IMR-90 (cell line): ENCODE results near the gene ENDOD1. TPM values are rescaled to one million over a fixed set of nuclear protein-coding genes. Genes with fewer than 3 reads are reported as not detected.

Experiments
- ATAC-seq: fragments of 200-7000 bp; cut with Tn5 transposase; 2 replicates; pipeline ENCODE4 v1.9.1; 2020; ENCODE audit warnings: low read depth, mild to moderate bottlenecking, moderate library complexity
- BruUV-seq: library from RNA; stranded (reverse); fragments of 400-500 nt; replicated peaks from 2 replicates; lab custom pipeline; 2021; lab: Mats Ljungman, UMichigan
- CTCF ChIA-PET: fragments of 300-600 bp; formaldehyde crosslinking; extraction: SDS; loops from one replicate; lab custom pipeline; 2021; ENCODE audit warnings: antibody characterized with exemption; lab: Yijun Ruan, JAX
- POLR2A ChIA-PET: fragments of 300-600 bp; sonication (Branson Sonifier 250); formaldehyde crosslinking; loops from one replicate; lab custom pipeline; 2022; ENCODE audit warnings: antibody characterized with exemption; ENCODE audit not compliant: unreplicated experiment; lab: Charles Lee
- DNase-seq: peaks from one replicate; pipeline ENCODE4 v3.0.0; 2013
- H2AFZ ChIP-seq: replicated peaks from 2 replicates; pipeline ENCODE3; 2013; ENCODE audit warnings: low read length, mild to moderate bottlenecking; ENCODE audit not compliant: poor library complexity
- H2AK5ac ChIP-seq: 2 replicates; pipeline ENCODE4 v1.6.1; 2013; ENCODE audit warnings: low read depth, low read length, inconsistent platforms
- H2AK9ac ChIP-seq: replicated peaks from 2 replicates; pipeline ENCODE3; 2013; ENCODE audit warnings: mild to moderate bottlenecking, low read depth, low read length, moderate library complexity; ENCODE audit not compliant: poor library complexity
- H2BK120ac ChIP-seq: 2 replicates; pipeline ENCODE4 v1.6.1; 2013; ENCODE audit warnings: low read depth, low read length, inconsistent platforms
- H2BK15ac ChIP-seq: 3 replicates; pipeline ENCODE4 v1.6.1; 2013; ENCODE audit warnings: low read depth, low read length, inconsistent platforms
- H2BK20ac ChIP-seq: 2 replicates; pipeline ENCODE4 v1.6.1; 2013; ENCODE audit warnings: low read depth, mild to moderate bottlenecking, inconsistent platforms, low read length, moderate library complexity
- H2BK5ac ChIP-seq: 2 replicates; pipeline ENCODE4 v1.6.1; 2013; ENCODE audit warnings: mild to moderate bottlenecking, low read depth, low read length, inconsistent platforms; ENCODE audit not compliant: poor library complexity, severe bottlenecking
- H3K14ac ChIP-seq: replicated peaks from 2 replicates; pipeline ENCODE4 v1.6.1; 2013; ENCODE audit warnings: low read depth, low read length, inconsistent platforms
- H3K18ac ChIP-seq: 2 replicates; pipeline ENCODE4 v1.6.1; 2013; ENCODE audit warnings: low read depth, low read length, control low read depth
- H3K23ac ChIP-seq: 2 replicates; pipeline ENCODE4 v1.6.1; 2013; ENCODE audit warnings: low read depth, low read length, inconsistent platforms
- H3K27ac ChIP-seq: 2 replicates; pipeline ENCODE4 v1.5.1; 2013; ENCODE audit warnings: mild to moderate bottlenecking, control low read depth, low read length; ENCODE audit not compliant: insufficient read depth
- H3K27me3 ChIP-seq: 2 replicates; pipeline ENCODE4 v1.6.1; 2013; ENCODE audit warnings: low read length; ENCODE audit not compliant: control insufficient read depth, insufficient read depth
- H3K36me3 ChIP-seq: 2 replicates; pipeline ENCODE4 v1.6.1; 2013; ENCODE audit warnings: low read length, mixed read lengths; ENCODE audit not compliant: control insufficient read depth, insufficient read depth
- H3K4ac ChIP-seq: 2 replicates; pipeline ENCODE4 v1.6.1; 2013; ENCODE audit warnings: low read depth, low read length, inconsistent platforms
- H3K4me1 ChIP-seq: 2 replicates; pipeline ENCODE4 v1.6.1; 2013; ENCODE audit warnings: low read length, mixed read lengths; ENCODE audit not compliant: control insufficient read depth, insufficient read depth
- H3K4me2 ChIP-seq: 2 replicates; pipeline ENCODE4 v1.6.1; 2013; ENCODE audit warnings: low read depth, mild to moderate bottlenecking, control low read depth, low read length, moderate library complexity
- H3K4me3 ChIP-seq: 2 replicates; pipeline ENCODE4 v1.5.1; 2013; ENCODE audit warnings: low read depth, mild to moderate bottlenecking, control low read depth, low read length, moderate library complexity; ENCODE audit not compliant: insufficient read depth
- H3K56ac ChIP-seq: 2 replicates; pipeline ENCODE4 v1.6.1; 2013; ENCODE audit warnings: low read length, inconsistent platforms; ENCODE audit not compliant: insufficient read depth; ENCODE audit errors: extremely low read depth
- H3K79me1 ChIP-seq, 2 experiments: 2 replicates each; pipeline ENCODE4 v1.6.1; 2013; ENCODE audit warnings: low read length in 2 of 2, inconsistent platforms in 1 of 2, low read depth in 1 of 2
- H3K9ac ChIP-seq: 2 replicates; pipeline ENCODE4 v1.6.1; 2013; ENCODE audit warnings: low read depth, low read length, control low read depth
- H3K9me1 ChIP-seq: 2 replicates; pipeline ENCODE4 v1.6.1; 2013; ENCODE audit warnings: low read length, inconsistent platforms; ENCODE audit not compliant: insufficient read depth
- H3K9me3 ChIP-seq: 2 replicates; pipeline ENCODE4 v1.6.1; 2013; ENCODE audit warnings: low read length; ENCODE audit not compliant: control insufficient read depth, insufficient read depth
- H4K20me1 ChIP-seq: 2 replicates; pipeline ENCODE4 v1.6.1; 2013; ENCODE audit warnings: low read length, inconsistent platforms; ENCODE audit not compliant: insufficient read depth
- H4K5ac ChIP-seq: 2 replicates; pipeline ENCODE4 v1.6.1; 2013; ENCODE audit warnings: mild to moderate bottlenecking, low read depth, low read length, control low read depth
- H4K8ac ChIP-seq, 2 experiments: 2 replicates each; pipeline ENCODE4 v1.6.1; 2013; ENCODE audit warnings: low read depth in 2 of 2, low read length in 2 of 2, control low read depth in 1 of 2, inconsistent platforms in 1 of 2
- H4K91ac ChIP-seq: 2 replicates; pipeline ENCODE4 v1.6.1; 2013; ENCODE audit warnings: low read depth, low read length, inconsistent platforms; ENCODE audit not compliant: insufficient read depth
- BHLHE40 ChIP-seq: fragments of 150-350 bp; IDR thresholded peaks from 2 replicates; pipeline ENCODE4 v1.6.1; 2016; ENCODE audit warnings: mild to moderate bottlenecking, low read depth, low read length
- CEBPB ChIP-seq: IDR thresholded peaks from 2 replicates; pipeline ENCODE4 v1.6.1; 2012; ENCODE audit warnings: low read depth, low read length, improper control_type of control experiment
- CHD1 ChIP-seq: IDR thresholded peaks from 2 replicates; pipeline ENCODE4 v1.6.1; 2012; ENCODE audit warnings: low read depth, low read length, improper control_type of control experiment
- CTCF ChIP-seq: conservative IDR thresholded peaks from 2 replicates; pipeline ENCODE4 v1.5.1; 2012; ENCODE audit warnings: mild to moderate bottlenecking, low read depth, low read length, improper control_type of control experiment
- FOS ChIP-seq: fragments of 150-350 bp; IDR thresholded peaks from 2 replicates; pipeline ENCODE4 v1.6.1; 2016; ENCODE audit warnings: low read depth, low read length
- MAFK ChIP-seq: IDR thresholded peaks from 2 replicates; pipeline ENCODE4 v1.6.1; 2012; ENCODE audit warnings: low read depth, low read length, improper control_type of control experiment
- MAZ ChIP-seq: IDR thresholded peaks from 2 replicates; pipeline ENCODE4 v1.6.1; 2012; ENCODE audit warnings: low read depth, mild to moderate bottlenecking, low read length, improper control_type of control experiment, moderate library complexity, borderline replicate concordance
- MXI1 ChIP-seq: IDR thresholded peaks from 2 replicates; pipeline ENCODE4 v1.6.1; 2012; ENCODE audit warnings: low read depth, mild to moderate bottlenecking, low read length, moderate library complexity, borderline replicate concordance
- NFE2L2 ChIP-seq: fragments of 150-350 bp; IDR thresholded peaks from 2 replicates; pipeline ENCODE4 v1.6.1; 2016; ENCODE audit warnings: low read depth, mild to moderate bottlenecking, low read length
- POLR2A ChIP-seq: IDR thresholded peaks from 2 replicates; pipeline ENCODE4 v1.6.1; 2012; ENCODE audit warnings: mild to moderate bottlenecking, low read depth, low read length
- RAD21 ChIP-seq: IDR thresholded peaks from 2 replicates; pipeline ENCODE4 v1.6.1; 2012; ENCODE audit warnings: low read length, improper control_type of control experiment
- RCOR1 ChIP-seq: IDR thresholded peaks from 2 replicates; pipeline ENCODE4 v1.6.1; 2012; ENCODE audit warnings: mild to moderate bottlenecking, low read length, improper control_type of control experiment; ENCODE audit not compliant: insufficient replicate concordance
- RFX5 ChIP-seq: IDR thresholded peaks from 2 replicates; pipeline ENCODE4 v1.8.0; 2012; ENCODE audit warnings: low read depth, mild to moderate bottlenecking, low read length, moderate library complexity
- SMC3 ChIP-seq: fragments of 150-350 bp; IDR thresholded peaks from 2 replicates; pipeline ENCODE4 v1.6.1; 2016; ENCODE audit warnings: low read depth, mild to moderate bottlenecking, antibody characterized with exemption, low read length, moderate library complexity
- WGBS, 2 experiments: methylation state at CpG; one replicate each; pipeline versions ENCODE4 v1.1.5 to v1.1.7; 2013; ENCODE audit warnings: missing lambda C conversion rate in 2 of 2; ENCODE audit not compliant: insufficient read length in 1 of 2; ENCODE audit errors: extremely low coverage in 2 of 2; 5-methylcytosine and 5-hydroxymethylcytosine counted together
- dilution Hi-C: fragments of 300-500 bp; cut with HindIII; formaldehyde crosslinking; loops from one replicate; pipeline ENCODE4 v1.14.3; 2018; ENCODE audit warnings: low sequenced_read_pairs; ENCODE audit not compliant: unreplicated experiment
- in situ Hi-C: fragments of 300-500 bp; cut with MboI; formaldehyde crosslinking; loops from 3 replicates; pipeline ENCODE4 v1.14.3; 2019; ENCODE audit warnings: low sequenced_read_pairs, inconsistent platforms, mixed read lengths
- intact Hi-C: fragments of 100-400 bp; cut with micrococcal nuclease; formaldehyde crosslinking; loops from 2 replicates; pipeline ENCODE4 v1.10.0; 2022
- polyA plus RNA-seq, 3 experiments: library from polyadenylated mRNA; depleted of rRNA; stranded (reverse); fragments of >200 nt; gene quantifications; 2 replicates each; pipeline ENCODE4 v1.2.3, GENCODE V29; 2012; ENCODE audit warnings: low replicate concordance in 1 of 3
- total RNA-seq: library from RNA; depleted of rRNA; stranded (reverse); fragments of >200 nt; gene quantifications from 2 replicates; pipeline ENCODE4 v1.2.3, GENCODE V29; 2012
- TF ChIP-seq, protein P1 (sequence below): fragments of 150-350 bp; IDR thresholded peaks from 2 replicates; pipeline ENCODE4 v1.6.1; 2017; ENCODE audit warnings: mild to moderate bottlenecking, antibody characterized with exemption, low read length, low read depth

Gene ENDOD1
- total and polyA plus RNA-seq, 2 of the 4 experiments (the other 2 are of a cell fraction) = 7.0 to 17.6 TPM

DNA sequence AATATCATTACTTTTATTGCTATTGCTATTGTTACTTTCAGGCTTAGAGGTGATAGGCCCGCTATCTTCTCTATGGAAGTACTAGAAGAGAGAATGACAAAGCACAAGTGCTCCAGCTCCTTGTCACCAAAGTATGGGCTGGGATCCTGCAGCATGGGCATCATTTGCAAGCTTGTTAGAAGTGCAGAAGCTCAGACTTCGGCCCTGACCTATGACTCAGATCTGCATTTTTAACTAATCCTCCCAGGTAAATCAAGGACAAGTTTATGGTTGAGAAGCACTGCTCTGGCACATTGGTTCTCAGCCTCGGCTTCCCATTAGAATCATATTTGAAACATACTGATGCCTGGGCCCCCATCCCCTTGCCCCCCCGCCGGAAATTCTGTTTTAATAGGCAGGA lies 8.6 kb upstream of the ENDOD1 start:
- Histone ChIP-seq H3K9me1 (no peaks in the 10 kb centered on the region), H3K9ac (no peak overlapping the region), H3K18ac (no peak overlapping the region), H4K8ac (no peak overlapping the region), H4K20me1 (no peaks in the 10 kb centered on the region), H3K4me1 (peaks cover 3% of the 10 kb centered on the region; the same call in 1 of the 2 replicates), H3K14ac (no peak overlapping the region), H2BK5ac (no peak overlapping the region), H4K5ac (no peak overlapping the region), H2BK20ac (no peak overlapping the region), H4K91ac (no peak overlapping the region), H3K56ac (no peak overlapping the region), H3K23ac (no peak overlapping the region), H2AK5ac (no peak overlapping the region), H2BK15ac (no peak overlapping the region), H3K4me2 (no peak overlapping the region), H3K36me3 (no peaks in the 10 kb centered on the region), H2AK9ac (no peak overlapping the region), H3K27ac (no peak overlapping the region), H2AFZ (no peak overlapping the region), H3K27me3 (no peaks in the 10 kb centered on the region; the same call in 1 of the 2 replicates), H3K4ac (no peak overlapping the region), H3K4me3 (no peak overlapping the region), H3K79me1 (no peaks in the 10 kb centered on the region), H3K9me3 (no peaks in the 10 kb centered on the region), H2BK120ac (no peak overlapping the region)
- dilution Hi-C loops (no loop called here), in situ Hi-C loops (no loop called here), intact Hi-C loops (no loop called here)
- DNase-seq = no peak
- no TSS peak for BruUV-seq
- WGBS, 2 experiments = 100% methylated on average over 1 of the region's 5 CpGs; no CpG with 5 or more reads in 1 of the 2 experiments
- CTCF ChIA-PET = no interaction called here
- POLR2A ChIA-PET = no interaction called here
- no peak for ATAC-seq
- TF ChIP-seq RFX5 (no peak), RCOR1 (no peak), CEBPB (no peak), RAD21 (no peak), CHD1 (no peak), MAZ (no peak), CTCF (no peak), NFE2L2 (no peak), FOS (no peak), BHLHE40 (no peak), POLR2A (no peak), SMC3 (no peak), MAFK (no peak), MXI1 (no peak)
- TF ChIP-seq, protein P1, sequence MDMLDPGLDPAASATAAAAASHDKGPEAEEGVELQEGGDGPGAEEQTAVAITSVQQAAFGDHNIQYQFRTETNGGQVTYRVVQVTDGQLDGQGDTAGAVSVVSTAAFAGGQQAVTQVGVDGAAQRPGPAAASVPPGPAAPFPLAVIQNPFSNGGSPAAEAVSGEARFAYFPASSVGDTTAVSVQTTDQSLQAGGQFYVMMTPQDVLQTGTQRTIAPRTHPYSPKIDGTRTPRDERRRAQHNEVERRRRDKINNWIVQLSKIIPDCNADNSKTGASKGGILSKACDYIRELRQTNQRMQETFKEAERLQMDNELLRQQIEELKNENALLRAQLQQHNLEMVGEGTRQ = no peak
